Ramos (cell line): ENCODE results near the gene ASF1B.
"Not testable (repeated sequence)": the region's sequence is repeated elsewhere in the genome, so short reads cannot be mapped to it uniquely, and the experiment has no call there.

Experiments
- in situ Hi-C: fragments of 300-500 bp; cut with MboI; formaldehyde crosslinking; loops from one replicate; pipeline ENCODE4 v1.14.3; 2022; ENCODE audit warnings: low sequenced_read_pairs; ENCODE audit not compliant: unreplicated experiment

Gene ASF1B

DNA sequence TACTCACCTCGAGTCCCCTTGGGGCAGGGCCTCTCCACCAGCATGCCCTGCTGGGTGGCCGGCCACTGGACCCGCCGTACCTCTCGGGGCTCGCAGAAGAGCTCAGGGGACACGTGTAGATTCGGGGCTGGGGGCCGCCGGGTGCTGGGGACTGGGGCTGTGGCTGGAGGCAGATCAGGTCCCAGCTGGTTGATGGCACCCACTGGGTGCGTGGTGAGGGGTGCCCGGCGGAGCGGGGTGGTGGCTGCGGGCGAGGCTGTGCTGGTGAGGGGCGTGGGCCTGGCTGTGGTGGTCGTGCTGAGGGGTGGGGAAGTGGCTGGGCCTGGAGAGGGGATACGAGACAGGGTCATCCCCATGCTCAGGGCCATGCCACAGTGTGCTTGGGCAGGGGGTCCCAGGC lies 24.9 kb upstream of the ASF1B start:
- in situ Hi-C loops: no loop called here

DNA sequence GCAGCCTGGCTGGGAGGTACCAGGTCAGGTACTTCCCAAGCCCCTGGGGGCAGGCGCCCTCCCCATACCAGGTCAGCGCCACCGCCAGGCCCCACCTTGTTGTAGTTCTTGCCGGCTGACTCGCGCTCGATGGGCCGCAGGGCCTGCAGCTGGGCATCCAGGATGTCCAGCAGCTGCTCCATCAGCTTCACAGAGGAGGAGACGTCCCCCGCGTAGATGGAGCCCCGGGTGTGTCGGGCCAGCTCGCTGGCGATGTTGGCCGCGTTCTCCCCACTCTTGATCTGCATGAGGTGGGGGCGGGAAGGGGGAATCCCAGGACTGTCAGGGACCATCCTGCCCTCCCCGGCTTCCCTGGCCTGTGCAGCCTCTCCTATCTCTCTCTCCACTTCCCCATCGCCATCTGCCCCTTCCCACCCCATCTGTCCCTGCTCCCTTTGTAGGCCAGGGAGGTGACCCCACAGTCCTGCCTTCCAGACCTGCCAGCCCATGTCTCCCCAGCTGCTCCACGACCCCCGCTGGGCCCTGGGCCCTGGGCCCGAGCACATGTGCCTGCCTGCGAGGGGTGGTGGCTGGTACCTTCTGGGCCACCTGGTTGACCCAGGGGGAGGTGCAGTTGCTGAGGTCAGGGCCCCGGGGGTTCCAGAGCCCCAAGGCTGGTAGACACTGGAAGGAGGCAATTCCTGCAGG lies 23.8 kb upstream of the ASF1B start:
- in situ Hi-C loops: no loop called here

DNA sequence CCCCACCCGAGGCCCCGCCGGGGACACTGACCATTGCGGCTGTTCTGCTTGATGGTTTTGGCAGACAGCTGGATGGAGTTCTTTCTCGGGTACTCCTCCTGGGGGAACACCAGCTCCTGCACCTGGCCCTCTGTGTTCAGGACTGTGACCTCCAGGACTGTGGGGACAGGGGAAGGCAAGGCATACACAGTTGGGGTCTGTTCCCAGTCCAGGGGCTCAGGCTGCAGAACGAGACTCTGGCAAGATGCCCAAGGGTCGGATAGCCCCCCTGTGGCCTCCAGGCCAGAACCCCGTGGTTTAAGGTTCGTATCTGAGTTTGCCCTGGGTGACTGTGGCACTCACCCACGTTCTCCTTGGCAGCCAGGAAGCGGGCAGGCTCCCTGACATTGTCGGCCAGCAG lies 22.7 kb upstream of the ASF1B start:
- in situ Hi-C loops: no loop called here

DNA sequence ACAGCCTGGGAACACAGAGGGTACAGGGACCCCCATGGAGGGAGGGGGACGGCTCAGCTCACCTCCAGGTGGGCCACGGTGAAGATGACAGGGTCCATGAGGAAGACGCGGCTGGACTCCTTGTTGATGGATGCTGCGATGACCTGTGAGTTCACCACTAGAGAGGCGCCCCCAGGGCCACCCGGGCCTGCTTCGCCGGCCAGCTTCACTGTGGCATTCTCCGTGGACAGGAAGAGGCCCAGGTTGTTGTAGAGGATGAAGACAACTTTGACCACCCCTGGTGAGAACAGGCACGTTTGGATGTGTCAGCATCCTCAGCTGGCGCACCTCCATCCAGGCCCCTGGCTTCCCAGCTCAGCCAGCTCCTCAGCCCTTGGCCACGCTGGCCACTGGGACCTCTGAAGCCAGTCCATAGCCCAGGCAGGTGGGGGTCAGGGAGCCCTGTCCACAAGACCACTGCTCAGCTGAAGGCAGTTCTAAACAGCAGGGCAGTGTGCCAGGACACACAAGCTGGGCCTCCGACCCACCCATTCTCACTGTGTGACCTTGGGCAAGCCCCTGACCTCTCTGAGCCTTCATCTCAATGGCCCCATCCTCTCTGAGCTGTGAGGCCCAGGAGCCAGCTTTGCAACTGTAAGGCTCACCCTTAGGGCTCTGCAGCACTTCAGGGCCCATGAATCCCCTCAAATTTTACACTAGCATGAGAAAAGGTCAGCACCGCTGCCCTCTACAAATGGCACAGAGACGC lies 22.1 kb upstream of the ASF1B start:
- in situ Hi-C loops: no loop called here

DNA sequence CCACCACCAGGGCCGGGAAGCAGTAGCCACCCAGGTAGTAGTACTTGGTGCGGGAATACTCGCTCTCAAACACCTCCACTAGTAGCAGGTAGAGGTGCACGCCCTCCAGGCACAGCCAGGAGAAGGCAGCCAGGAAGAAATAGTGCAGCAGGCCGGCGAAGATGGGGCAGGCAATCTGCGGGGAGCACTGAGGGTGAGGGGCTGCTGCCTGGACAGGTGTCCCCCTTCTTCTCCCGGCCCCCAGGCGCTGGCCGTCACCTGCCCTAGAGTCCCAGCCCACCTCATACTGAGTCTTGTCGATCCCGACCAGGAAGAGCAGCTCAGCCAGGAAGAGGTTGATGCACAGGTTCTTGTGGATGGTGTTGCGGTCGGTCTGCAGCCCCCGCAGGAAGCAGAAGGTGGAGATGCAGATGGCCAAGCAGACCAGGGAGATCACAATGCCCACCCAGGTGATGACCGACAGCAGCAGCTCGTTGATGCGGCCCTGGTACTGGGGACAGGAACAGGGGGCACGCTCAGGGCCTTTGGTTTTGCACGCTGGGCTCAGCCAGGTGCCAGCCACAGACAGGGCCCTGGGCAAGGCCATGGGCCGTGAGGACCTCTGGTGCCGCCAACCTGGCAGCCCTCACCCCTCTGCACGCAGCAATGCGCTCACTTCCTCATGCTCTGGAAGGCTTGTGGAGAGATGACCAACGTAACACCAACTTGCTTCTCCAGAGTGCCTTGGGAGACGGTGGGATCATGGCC lies 20.8 kb upstream of the ASF1B start:
- in situ Hi-C loops: no loop called here

DNA sequence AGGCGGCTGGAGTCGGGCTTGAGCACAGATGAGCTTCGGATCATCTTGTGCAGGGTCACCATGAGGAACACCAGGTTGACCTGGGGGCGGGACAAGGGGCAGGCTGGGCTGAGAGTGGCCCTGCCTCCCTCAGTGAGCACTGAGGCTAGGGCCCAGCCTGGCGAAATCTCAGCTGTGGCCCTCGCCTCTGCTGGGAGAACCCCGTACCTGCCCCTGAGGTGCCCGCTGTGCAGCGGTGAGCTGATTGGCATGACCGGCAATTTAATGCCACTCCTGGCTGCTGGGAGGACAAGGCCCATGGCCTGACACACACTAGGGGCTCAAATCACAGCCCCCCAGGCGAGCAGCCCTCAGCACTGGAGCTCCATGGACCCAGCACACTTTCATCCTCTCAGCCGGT lies 19.7 kb upstream of the ASF1B start:
- in situ Hi-C loops: no loop called here

DNA sequence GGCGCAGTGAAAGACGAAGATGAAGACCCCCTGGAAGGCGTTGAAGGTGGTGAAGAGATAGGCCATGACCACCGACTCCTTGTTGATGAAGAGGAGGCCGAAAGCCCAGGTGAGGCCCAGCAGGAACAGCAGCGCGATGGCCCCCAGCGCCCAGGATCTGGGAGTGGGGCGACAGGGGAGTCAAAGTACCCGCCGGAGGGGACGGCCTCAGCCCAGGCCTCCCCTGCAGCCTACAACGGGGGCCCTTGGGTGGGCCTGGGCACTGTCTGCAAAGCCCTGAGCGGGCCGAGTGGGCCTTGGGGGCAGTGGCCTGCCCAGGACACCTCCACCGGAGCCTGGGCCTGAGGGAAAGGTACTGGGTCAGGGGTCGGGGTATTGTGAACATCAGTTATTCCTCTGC lies 19.0 kb upstream of the ASF1B start:
- in situ Hi-C loops: no loop called here

DNA sequence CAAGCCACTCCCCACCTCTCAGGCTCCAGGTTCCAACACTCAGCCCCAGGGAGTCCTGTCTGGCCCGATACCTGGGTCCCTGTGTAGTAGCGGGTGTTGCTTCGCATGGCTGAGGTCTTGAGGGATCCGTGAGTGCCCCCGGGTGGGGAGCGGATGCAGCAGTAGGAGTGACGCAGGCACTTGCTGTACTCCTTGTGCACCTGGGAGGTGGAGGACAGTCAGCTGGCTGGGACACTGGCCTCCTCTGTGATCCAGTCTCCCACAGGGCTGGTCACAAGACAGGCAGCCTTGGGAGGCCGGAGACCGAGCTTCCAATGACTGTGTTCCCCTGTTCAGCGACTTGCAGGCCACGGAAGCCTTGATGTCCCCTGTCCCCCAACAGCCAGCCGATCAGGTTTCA lies 16.3 kb upstream of the ASF1B start:
- in situ Hi-C loops: no loop called here

DNA sequence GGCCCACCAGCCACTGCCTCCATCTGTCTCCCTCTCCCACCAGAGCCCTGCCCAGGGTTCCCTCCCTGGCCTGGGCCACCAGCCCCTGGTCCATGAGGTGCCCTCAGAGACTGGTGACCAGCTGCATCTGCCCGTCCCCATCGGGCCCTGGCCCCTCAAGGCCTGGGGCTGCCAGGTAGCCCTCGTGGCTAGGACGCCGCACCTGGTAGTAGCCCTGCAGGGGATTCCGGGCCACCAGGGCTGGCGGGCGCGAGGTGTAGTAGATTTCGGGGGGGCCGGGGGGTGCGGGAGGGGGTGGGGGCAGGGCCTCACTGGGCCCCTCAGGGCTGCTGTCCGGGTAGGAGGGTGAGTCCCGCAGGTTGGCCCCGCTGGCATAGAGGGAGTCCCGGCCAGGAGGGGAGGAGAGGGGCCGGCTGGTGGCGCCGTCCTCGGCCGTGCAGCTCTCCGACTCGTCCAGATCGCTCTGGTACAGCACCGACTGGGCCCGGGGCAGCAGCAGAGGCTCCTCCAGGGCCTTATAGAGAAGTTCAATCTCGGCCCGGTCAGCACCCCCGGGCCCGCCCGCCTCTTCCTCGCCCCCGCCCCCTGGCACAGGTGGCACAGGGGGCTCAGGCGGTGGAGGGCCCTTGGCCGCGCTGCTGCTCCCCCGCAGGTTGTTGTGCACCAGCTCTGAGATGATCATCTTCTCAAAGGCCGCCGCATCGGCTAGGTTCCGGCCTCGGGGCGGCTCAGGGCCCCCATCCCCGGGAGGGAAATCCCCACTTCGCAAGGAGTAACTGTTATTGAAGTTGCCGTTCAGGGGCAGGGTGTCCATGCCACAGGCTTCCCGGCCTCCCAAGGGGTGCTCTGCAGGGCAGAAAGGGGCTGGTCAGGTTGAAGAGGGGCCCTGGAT lies 14.6 kb upstream of the ASF1B start:
- in situ Hi-C loops: no loop called here

DNA sequence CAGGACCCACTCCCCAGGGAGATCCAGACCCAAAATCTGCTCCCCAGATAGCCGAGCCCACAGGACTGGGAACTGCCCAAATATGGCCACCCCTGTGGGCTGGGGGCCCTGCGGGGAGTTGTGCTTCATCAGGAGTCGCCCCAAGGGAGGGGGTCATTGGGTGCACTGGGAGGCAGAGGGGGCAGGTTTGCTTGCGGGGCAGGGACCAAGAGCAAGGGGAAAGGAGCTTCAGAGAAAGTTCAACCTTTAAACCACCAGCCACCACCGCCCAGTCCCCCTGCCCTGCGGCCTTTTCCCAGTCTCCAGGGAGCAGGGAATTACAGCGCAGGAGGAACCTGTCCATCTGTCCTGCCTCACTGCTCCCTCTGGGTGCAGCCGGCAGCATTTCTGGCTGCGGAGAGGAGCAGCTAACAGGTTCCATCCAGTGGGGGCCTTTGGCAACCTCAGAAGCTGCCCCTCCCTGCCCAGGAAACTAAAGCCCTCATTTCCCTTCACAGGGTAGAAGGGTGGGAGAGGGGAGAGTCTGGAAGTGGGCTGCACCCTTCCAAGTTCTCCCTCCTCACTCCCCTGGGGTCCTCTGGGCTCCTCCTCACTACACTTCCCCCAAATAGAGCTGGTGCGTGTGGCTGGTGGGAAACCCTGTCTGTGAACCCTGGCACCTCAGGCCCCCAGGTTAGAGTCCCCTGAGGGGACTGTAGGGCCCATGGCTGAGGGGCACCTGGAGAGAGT lies 13.8 kb upstream of the ASF1B start:
- in situ Hi-C loops: no loop called here

DNA sequence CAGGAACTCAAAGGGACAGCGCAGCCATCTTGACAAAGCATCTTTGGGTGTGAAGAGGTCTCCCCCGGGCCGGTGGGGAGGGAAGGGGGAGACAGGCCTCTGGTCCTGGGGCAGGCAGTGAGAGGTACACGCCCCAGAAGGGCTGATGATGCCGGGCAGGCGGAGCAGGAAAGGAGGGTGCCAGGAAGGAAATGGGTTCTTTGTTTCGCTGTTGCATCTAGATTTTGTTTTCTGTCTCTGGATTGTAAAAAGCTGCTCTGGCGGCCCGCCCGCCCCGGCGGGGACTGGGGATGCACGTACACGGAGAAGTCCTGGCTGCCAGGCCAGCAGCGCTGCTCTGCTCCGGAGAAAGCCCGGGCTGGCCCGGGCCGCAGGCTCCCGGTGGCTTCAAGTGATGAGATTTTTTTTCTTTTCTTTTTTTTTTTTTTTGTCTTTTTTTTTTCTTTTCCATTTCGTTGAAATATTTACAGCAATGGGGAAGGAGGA lies 13.2 kb upstream of the ASF1B start:
- in situ Hi-C loops: no loop called here

DNA sequence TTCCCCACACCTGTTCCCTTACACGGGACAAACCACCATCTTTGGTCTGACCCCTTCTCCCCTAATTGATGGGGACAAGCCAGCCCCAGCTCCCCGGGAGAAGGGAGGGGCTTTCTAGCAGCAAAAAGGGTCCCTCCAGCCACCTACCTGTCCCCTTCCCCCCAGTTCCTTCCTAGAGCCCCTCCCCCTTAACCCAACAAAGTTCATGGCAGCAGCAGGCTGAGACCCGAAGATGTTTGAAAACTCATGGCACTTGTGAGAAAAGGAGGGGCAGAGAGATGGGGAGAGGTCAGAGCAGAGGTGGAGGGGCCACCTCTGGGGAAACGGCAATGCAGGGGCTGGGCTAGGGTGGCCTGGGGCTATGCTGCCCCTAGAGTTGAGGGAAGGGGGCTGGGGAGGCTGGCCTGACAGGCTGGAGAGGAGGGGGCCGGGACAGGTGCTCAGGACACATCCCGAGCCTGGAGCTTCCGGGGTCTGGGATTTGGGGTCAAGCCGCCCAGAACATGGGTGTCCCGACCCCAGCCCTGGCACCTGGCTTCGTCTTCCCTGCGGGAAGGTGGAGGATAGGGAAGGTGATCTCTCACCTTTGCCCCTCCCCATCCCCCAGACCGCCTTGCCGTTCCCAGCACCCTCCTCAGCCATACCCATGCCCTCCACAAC lies 12.5 kb upstream of the ASF1B start:
- in situ Hi-C loops: no loop called here

DNA sequence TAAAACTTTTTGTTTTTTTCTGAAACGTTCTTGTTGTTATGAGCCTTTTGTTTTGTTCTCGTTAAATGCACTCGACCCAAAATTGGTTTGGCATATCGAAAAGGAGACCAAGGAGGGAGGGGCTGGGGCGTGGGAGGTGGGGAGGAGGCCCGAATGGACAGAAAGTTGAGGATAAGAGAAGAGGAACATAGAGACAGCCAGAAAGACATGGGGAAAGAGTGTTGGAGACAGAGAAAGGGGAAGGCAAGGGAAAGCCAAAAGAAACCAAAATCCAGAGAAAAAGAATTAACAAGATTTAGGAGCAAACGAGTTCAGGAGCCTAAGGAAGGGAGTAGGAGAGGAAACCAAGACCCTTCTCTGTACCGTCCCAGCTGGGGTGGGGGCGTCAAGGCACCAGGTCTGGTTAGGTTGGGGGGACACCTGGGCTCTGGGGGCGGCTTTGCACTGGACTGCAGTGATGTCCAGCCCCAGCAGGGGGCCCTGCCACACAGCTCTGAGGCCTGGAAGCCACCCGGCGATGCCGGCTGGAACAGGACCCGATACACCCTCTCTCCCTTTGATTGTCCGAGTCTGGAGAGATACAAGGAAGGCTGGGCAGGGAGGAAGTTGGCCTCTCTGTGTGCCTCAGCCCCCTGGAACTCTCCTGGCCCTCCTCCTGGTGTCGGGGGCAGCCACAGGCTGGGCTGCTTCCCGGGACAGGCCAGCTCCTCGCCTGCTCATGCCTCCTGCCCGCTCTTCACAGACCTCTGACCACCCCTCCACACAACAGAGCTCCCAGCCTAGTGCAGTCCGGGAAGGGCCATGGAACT lies 11.6 kb upstream of the ASF1B start:
- in situ Hi-C loops: no loop called here

DNA sequence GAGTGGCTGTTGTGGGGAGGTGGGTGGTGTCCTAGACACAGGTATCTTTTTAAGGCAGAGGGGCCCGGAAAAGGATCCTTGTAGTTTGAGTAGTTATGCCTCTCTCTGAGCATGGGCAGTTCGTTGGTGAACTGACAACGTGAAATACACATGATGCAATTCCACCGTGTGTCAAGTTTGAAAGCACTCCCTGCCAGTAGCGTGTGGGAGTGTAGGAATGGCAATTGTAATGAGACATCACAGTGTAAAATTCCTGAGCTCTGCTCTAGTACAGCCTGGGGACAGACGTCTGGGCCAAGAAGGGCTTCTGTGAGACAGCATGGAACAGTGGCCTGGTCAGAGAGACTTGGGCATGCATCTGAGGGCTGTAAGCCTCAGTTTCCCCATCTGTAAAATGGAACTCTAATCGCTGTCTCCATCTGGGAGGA lies 10.4 kb upstream of the ASF1B start:
- in situ Hi-C loops: no loop called here

DNA sequence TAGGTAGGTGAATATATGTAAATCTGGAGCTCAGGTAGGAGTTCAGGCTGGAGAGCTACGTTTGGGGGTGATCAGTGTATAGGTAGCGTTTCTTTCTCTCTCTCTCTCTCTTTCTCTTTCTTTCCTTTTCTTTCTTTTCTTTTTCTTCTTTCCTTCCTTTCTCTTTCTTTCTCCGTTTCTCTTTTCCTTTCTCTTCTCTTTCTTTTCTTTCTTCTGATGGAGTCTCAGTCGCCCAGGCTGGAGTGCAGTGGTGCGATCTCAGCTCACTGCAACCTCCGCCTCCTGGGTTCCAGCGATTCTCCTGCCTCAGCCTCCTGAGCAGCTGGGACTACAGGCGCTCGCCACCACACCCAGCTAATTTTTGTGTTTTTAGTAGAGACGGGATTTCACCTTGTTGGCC lies 9.8 kb upstream of the ASF1B start:
- in situ Hi-C loops: not testable (repeated sequence)

DNA sequence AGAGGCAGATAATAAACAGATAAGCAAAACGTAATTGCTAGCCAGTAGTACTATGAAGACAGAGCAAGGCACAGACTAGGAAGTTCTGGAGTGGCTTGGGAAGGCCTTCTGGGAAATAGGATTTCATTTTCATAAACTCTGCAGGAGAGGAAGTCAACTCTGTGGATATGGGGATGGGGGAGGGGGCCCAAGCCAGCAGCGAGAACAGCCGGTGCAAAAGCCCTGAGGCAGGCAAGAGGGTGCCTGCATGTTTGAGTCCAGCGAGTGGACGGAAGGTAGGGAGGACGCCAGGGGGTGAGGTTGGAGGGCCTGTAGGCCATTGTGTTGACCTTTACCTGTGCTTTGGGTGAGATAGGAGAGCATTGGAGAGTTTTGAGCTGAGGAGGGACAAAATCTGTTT lies 9.0 kb upstream of the ASF1B start:
- in situ Hi-C loops: no loop called here

DNA sequence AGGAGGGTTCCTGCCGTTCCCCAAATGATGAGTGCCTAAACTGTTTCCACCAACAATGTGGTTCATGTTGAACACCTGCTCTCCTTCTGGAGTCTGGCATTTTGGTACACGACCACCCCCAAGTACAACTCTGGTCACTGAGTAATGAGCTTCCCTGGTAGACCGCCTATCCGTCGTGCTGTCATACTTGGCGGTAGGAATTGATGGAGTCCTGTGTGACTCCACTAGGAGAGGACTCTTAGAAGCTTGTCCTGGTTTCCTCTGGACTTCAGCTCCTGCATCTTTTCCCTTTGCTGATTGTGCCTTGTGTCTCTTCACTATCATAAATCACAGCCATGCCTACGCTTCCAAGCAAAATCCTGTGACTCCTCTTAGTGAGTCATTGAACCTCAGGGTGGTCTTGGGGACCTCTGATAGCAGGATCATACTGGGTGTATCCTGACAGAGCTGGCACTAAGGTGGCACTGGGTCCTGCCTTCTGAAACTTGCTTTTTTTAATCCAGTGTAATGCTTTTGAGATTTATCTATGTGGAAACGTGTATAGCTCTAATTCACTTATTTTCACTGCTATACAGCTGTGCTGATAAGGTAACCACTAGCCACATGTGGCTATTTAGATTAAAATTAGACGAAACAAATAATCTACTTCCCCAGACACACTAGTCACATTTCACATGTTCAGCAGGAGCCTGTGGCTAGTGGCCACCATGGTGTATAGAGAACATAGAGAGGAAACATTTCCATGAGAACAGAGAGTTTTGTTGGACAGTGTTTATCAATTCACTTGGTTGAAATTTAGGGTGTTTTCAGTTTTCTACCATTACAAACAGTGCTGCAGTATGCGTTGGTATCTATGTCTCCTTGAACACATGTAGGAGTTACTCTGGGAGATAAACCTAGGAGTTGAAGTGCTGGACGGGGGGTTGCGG lies 6.1 kb upstream of the ASF1B start:
- in situ Hi-C loops: no loop called here
